GM12874 (cell line): Measurements from ENCODE around the gene ISG20.

Source experiments
- CTCF ChIP-seq: IDR thresholded peaks from 2 replicates; pipeline ENCODE4 v1.5.1; 2011; ENCODE audit warnings: low read depth, mild to moderate bottlenecking, control low read depth, low read length, moderate library complexity; ENCODE audit not compliant: insufficient read depth

Gene ISG20

GRCh38 chr15:88634449-88634848, 4.4 kb upstream of the ISG20 start:
- no peak for TF ChIP-seq CTCF

- TF ChIP-seq CTCF, result no peak
Measured at GRCh38 chr15:88635318-88635717, 3.5 kb upstream of the ISG20 start.

- TF ChIP-seq CTCF, result no peak
Measured at GRCh38 chr15:88636050-88636449, 2.8 kb upstream of the ISG20 start.

GRCh38 chr15:88636654-88637053, 2.2 kb upstream of the ISG20 start:
- TF ChIP-seq CTCF, result no peak

- no peak for TF ChIP-seq CTCF
Measured at GRCh38 chr15:88637436-88637835, 1.4 kb upstream of the ISG20 start.

GRCh38 chr15:88637841-88638625, 783 bp upstream of the ISG20 start:
- TF ChIP-seq CTCF, result no peak

- TF ChIP-seq CTCF, result no peak
Measured at GRCh38 chr15:88641959-88642452, 3.2 kb downstream of the ISG20 start.
